Neural progenitor cell (in vitro differentiated cells): ENCODE data around the gene SLC4A1. TPM values are rescaled to one million over a fixed set of nuclear protein-coding genes. Genes with fewer than 3 reads are reported as not detected.

Source experiments
- DNase-seq: peaks from one replicate; pipeline ENCODE4 v3.0.0-alpha.2; 2016; ENCODE audit warnings: low spot score
- H2AFZ ChIP-seq: fragments of 200-600 bp; sonication (generic); replicated peaks from 2 replicates; pipeline ENCODE4 v1.6.1; 2016; ENCODE audit warnings: antibody characterized with exemption
- H3F3A ChIP-seq: fragments of 200-600 bp; sonication (generic); 2 replicates; pipeline ENCODE4 v1.6.1; 2016; ENCODE audit warnings: antibody characterized with exemption, low read depth
- H3K27ac ChIP-seq: fragments of 200-600 bp; sonication (generic); 2 replicates; pipeline ENCODE4 v1.5.1; 2016; ENCODE audit warnings: mild to moderate bottlenecking
- H3K27me3 ChIP-seq: fragments of 200-600 bp; sonication (generic); 2 replicates; pipeline ENCODE4 v1.6.1; 2016; ENCODE audit warnings: mild to moderate bottlenecking, moderate library complexity
- H3K36me3 ChIP-seq: fragments of 200-600 bp; sonication (generic); 2 replicates; pipeline ENCODE4 v1.5.1; 2016
- H3K4me1 ChIP-seq: fragments of 200-600 bp; sonication (generic); 2 replicates; pipeline ENCODE4 v1.6.1; 2016; ENCODE audit warnings: mixed run types
- H3K4me2 ChIP-seq: fragments of 200-600 bp; sonication (generic); 2 replicates; pipeline ENCODE4 v1.6.1; 2016
- H3K4me3 ChIP-seq: fragments of 200-600 bp; sonication (generic); 2 replicates; pipeline ENCODE4 v1.5.1; 2016
- H3K79me2 ChIP-seq: fragments of 200-600 bp; sonication (generic); 2 replicates; pipeline ENCODE4 v1.6.1; 2016; ENCODE audit warnings: low read depth
- H3K9ac ChIP-seq: fragments of 200-600 bp; sonication (generic); 2 replicates; pipeline ENCODE4 v1.6.1; 2016
- H3K9me3 ChIP-seq: fragments of 200-600 bp; sonication (generic); 2 replicates; pipeline ENCODE4 v1.5.1; 2016; ENCODE audit warnings: low read depth
- H4K20me1 ChIP-seq: fragments of 200-600 bp; sonication (generic); 2 replicates; pipeline ENCODE4 v1.6.1; 2016; ENCODE audit warnings: low read depth
- H3K27ac Mint-ChIP-seq: 3 replicates; pipeline ENCODE4 v1.8.0; 2021; ENCODE audit warnings: mixed read lengths
- H3K27me3 Mint-ChIP-seq: 2 replicates; pipeline ENCODE4 v1.8.0; 2022; ENCODE audit warnings: low read depth, mild to moderate bottlenecking, inconsistent platforms, moderate library complexity, mixed read lengths; ENCODE audit not compliant: insufficient read depth
- H3K36me3 Mint-ChIP-seq: 3 replicates; pipeline ENCODE4 v1.8.0; 2021; ENCODE audit warnings: mixed read lengths
- H3K4me1 Mint-ChIP-seq: 3 replicates; pipeline ENCODE4 v1.8.0; 2021; ENCODE audit warnings: mixed read lengths
- H3K4me3 Mint-ChIP-seq: 3 replicates; pipeline ENCODE4 v1.8.0; 2021; ENCODE audit warnings: mild to moderate bottlenecking, moderate library complexity, mixed read lengths
- H3K9me3 Mint-ChIP-seq: 3 replicates; pipeline ENCODE4 v1.8.0; 2020; ENCODE audit warnings: mixed read lengths
- EZH2 ChIP-seq: fragments of 200-600 bp; sonication (generic); IDR thresholded peaks from 2 replicates; pipeline ENCODE4 v1.6.1; 2017; ENCODE audit warnings: antibody characterized with exemption, mild to moderate bottlenecking, moderate library complexity
- EZH2phosphoT487 ChIP-seq: fragments of 200-600 bp; sonication (generic); IDR thresholded peaks from 2 replicates; pipeline ENCODE4 v1.6.1; 2017; ENCODE audit warnings: antibody characterized with exemption
- total RNA-seq: library from RNA; depleted of rRNA; stranded (reverse); fragments of >200 nt; gene quantifications from 2 replicates; pipeline ENCODE4 v1.2.3, GENCODE V29; 2015; ENCODE audit warnings: low replicate concordance
- TF ChIP-seq, protein P1 (sequence below): fragments of 200-600 bp; sonication (generic); IDR thresholded peaks from 2 replicates; pipeline ENCODE4 v1.5.1; 2017; ENCODE audit warnings: antibody characterized with exemption, mild to moderate bottlenecking

SLC4A1 gene
- total RNA-seq, 1 donor from 2014 or later, result not detected

DNA sequence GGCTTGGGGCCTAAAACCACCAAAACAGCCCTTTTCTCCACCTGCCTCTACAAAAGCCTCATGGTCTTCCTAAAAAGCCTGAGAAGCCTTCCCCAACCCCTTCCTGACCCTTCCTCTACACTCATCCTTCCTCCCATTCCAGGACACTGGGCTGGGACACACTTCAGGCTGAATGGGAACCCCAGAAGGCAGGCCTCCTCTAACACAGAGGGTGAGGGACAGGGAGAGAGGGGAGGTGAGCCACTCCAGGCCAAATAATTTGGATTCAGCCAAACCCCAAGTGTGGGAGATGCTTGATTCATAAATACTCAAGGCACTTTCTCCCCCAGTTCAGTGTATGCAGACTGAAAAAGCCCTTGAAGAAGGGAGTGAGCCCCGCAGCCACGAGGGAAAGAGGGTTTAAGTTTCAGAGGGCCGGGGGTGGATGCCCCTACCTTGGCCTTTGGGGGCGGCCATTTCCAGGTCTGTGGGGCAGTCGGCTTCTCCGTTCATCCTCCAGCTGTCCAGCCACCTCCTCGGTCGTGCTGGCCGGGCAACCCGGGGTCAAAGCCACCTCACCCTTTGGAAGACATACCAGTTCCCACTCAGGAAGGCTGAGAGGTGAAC, 50.1 kb downstream of the SLC4A1 start:
- Histone ChIP-seq H3K4me1 (peaks cover 8% of the 10 kb centered on the region), H4K20me1 (peaks cover 48% of the 10 kb centered on the region), H2AFZ (no peak overlapping the region), H3K79me2 (peaks cover 72% of the 10 kb centered on the region), H3K27ac (no peak overlapping the region), H3F3A (peaks cover 36% of the 10 kb centered on the region), H3K9ac (no peak overlapping the region), H3K4me3 (peak overlapping the region; percentile 86), H3K4me2 (peak overlapping the region; percentile 88), H3K36me3 (no peaks in the 10 kb centered on the region), H3K9me3 (no peaks in the 10 kb centered on the region), H3K27me3 (no peaks in the 10 kb centered on the region)
- H3K27me3 Mint-ChIP-seq, result peaks cover 12% of the 10 kb centered on the region
- H3K27ac Mint-ChIP-seq, result peak overlapping the region; percentile 44
- TF ChIP-seq EZH2, result no peak
- no peak for TF ChIP-seq EZH2phosphoT487
- TF ChIP-seq, protein P1, sequence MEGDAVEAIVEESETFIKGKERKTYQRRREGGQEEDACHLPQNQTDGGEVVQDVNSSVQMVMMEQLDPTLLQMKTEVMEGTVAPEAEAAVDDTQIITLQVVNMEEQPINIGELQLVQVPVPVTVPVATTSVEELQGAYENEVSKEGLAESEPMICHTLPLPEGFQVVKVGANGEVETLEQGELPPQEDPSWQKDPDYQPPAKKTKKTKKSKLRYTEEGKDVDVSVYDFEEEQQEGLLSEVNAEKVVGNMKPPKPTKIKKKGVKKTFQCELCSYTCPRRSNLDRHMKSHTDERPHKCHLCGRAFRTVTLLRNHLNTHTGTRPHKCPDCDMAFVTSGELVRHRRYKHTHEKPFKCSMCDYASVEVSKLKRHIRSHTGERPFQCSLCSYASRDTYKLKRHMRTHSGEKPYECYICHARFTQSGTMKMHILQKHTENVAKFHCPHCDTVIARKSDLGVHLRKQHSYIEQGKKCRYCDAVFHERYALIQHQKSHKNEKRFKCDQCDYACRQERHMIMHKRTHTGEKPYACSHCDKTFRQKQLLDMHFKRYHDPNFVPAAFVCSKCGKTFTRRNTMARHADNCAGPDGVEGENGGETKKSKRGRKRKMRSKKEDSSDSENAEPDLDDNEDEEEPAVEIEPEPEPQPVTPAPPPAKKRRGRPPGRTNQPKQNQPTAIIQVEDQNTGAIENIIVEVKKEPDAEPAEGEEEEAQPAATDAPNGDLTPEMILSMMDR, result no peak
- H3K9me3 Mint-ChIP-seq, result no peaks in the 10 kb centered on the region
- DNase-seq, result no peak
- peaks cover 12% of the 10 kb centered on the region for H3K36me3 Mint-ChIP-seq
- peaks cover 27% of the 10 kb centered on the region for H3K4me1 Mint-ChIP-seq
- H3K4me3 Mint-ChIP-seq, result peak overlapping the region; percentile 88

DNA sequence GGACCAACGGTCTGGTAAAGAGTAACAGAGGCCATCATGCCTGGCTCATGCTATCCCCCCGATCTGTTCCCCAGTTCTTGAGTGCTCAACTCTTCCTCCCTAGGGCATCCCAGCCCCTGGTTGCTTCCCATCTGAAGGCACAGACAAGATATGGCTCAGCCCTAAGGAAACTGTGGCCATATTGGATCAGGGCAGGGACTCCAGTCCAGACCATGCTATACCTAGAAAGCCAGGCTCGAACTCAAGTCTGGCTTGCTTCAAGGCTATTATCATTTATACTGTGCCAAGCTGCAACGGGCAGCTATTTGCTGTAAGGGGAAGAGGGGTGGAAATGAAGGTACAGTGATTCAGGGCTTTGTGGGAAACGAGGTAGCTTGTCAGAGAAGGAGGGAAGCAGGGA, 51.2 kb downstream of the SLC4A1 start:
- Histone ChIP-seq H2AFZ (no peak overlapping the region), H3K9ac (no peak overlapping the region)

DNA sequence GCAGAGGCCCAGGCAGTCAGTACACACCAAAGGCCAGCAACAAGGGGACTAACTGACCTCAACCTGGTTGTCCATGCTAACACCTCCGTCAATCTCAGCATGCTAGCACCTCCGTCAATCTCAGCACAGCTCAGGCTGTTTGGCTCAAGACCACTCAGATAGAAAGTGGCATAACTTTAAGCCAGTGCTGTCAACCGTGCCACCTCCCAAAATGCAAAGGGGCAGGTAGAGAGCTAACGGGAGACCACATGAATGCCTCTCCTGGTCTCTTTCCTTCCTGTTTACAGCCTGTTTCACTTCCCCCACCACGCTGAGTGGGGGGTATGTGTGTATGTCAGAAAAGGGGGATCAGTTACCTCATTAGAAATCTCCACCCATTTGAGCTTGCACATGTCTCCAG, 51.8 kb downstream of the SLC4A1 start:
- Histone ChIP-seq H3F3A (peaks cover 25% of the 10 kb centered on the region), H3K4me2 (no peak overlapping the region), H3K9me3 (no peaks in the 10 kb centered on the region), H3K4me3 (no peak overlapping the region), H3K27me3 (no peaks in the 10 kb centered on the region), H2AFZ (no peak overlapping the region), H3K36me3 (no peaks in the 10 kb centered on the region), H3K27ac (no peak overlapping the region), H3K9ac (no peak overlapping the region), H3K79me2 (peaks cover 55% of the 10 kb centered on the region), H3K4me1 (peaks cover 5% of the 10 kb centered on the region), H4K20me1 (peaks cover 37% of the 10 kb centered on the region)
- peaks cover 4% of the 10 kb centered on the region for H3K27me3 Mint-ChIP-seq
- peak overlapping the region; percentile 21 for H3K4me3 Mint-ChIP-seq
- H3K27ac Mint-ChIP-seq, result no peak overlapping the region
- TF ChIP-seq, protein P1, result no peak
- TF ChIP-seq EZH2phosphoT487 (no peak), EZH2 (no peak)
- H3K36me3 Mint-ChIP-seq, result peaks cover 12% of the 10 kb centered on the region
- DNase-seq, result no peak
- no peaks in the 10 kb centered on the region for H3K9me3 Mint-ChIP-seq
- H3K4me1 Mint-ChIP-seq, result peaks cover 16% of the 10 kb centered on the region

More for the DNA sequence above, 51.2 kb downstream of the SLC4A1 start:
- Histone ChIP-seq H3K27ac (no peak overlapping the region), H3K4me2 (no peak overlapping the region), H3K36me3 (no peaks in the 10 kb centered on the region), H3K9me3 (no peaks in the 10 kb centered on the region), H3K79me2 (peaks cover 61% of the 10 kb centered on the region), H3F3A (peaks cover 25% of the 10 kb centered on the region), H3K4me1 (peaks cover 5% of the 10 kb centered on the region), H3K4me3 (no peak overlapping the region), H3K27me3 (no peaks in the 10 kb centered on the region), H4K20me1 (peaks cover 37% of the 10 kb centered on the region)
- Mint-ChIP-seq H3K36me3 (peaks cover 12% of the 10 kb centered on the region), H3K27me3 (peaks cover 6% of the 10 kb centered on the region), H3K9me3 (no peaks in the 10 kb centered on the region), H3K27ac (peak overlapping the region; percentile 46), H3K4me1 (peaks cover 20% of the 10 kb centered on the region), H3K4me3 (peak overlapping the region; percentile 64)
- no peak for DNase-seq
- TF ChIP-seq EZH2phosphoT487, result no peak
- TF ChIP-seq, protein P1, result no peak
- TF ChIP-seq EZH2, result no peak
